Keratinocyte (primary cell): ENCODE measurements around the gene MRPS14. TPM values are rescaled to one million over a fixed set of nuclear protein-coding genes. Genes with fewer than 3 reads are reported as not detected.

Experiments used
- DNase-seq: peaks from one replicate; pipeline ENCODE4 v3.0.0-alpha.2; 2011; ENCODE audit warnings: low read depth, missing footprints, low spot score
- FAIRE-seq: peaks from 2 replicates; lab custom pipeline; 2011; peaks lifted over from hg19 to GRCh38; lab: Jason Lieb, UNC
- H2AFZ ChIP-seq: 2 replicates; pipeline ENCODE4 v1.6.0; 2012; ENCODE audit warnings: low read length, control low read depth, inconsistent platforms; ENCODE audit not compliant: control insufficient read depth
- H3K27ac ChIP-seq: 2 replicates; pipeline ENCODE4 v1.5.1; 2011; ENCODE audit warnings: low read length; ENCODE audit not compliant: control insufficient read depth, insufficient read depth
- H3K27me3 ChIP-seq: 3 replicates; pipeline ENCODE4 v1.6.0; 2011; ENCODE audit warnings: low read length; ENCODE audit not compliant: control insufficient read depth, insufficient read depth; ENCODE audit errors: extremely low read depth
- H3K36me3 ChIP-seq, 2 experiments: 2 replicates in 1 of 2; 3 replicates in 1 of 2; pipeline ENCODE4 v1.5.1; 2011; ENCODE audit warnings: low read length in 2 of 2, mild to moderate bottlenecking in 1 of 2; ENCODE audit not compliant: control insufficient read depth in 2 of 2, insufficient read depth in 2 of 2; ENCODE audit errors: extremely low read depth in 1 of 2
- H3K4me1 ChIP-seq: 3 replicates; pipeline ENCODE4 v1.5.1; 2011; ENCODE audit warnings: low read length; ENCODE audit not compliant: control insufficient read depth, insufficient read depth; ENCODE audit errors: extremely low read depth
- H3K4me2 ChIP-seq: 3 replicates; pipeline ENCODE4 v1.6.0; 2011; ENCODE audit warnings: low read depth, low read length; ENCODE audit not compliant: control insufficient read depth, insufficient read depth; ENCODE audit errors: extremely low read depth
- H3K4me3 ChIP-seq, 3 experiments: fragments of 200-600 bp in 1 of 3; sonication (generic) in 1 of 3; 2 replicates in 2 of 3; 3 replicates in 1 of 3; pipeline ENCODE4 v1.5.1; 2011 to 2016; ENCODE audit warnings: low read length in 3 of 3, mild to moderate bottlenecking in 3 of 3, control low read depth in 2 of 3, inconsistent platforms in 1 of 3, low read depth in 1 of 3, mixed read lengths in 1 of 3, mixed run types in 1 of 3, moderate library complexity in 1 of 3; ENCODE audit not compliant: control insufficient read depth in 2 of 3, insufficient read depth in 2 of 3; ENCODE audit errors: extremely low read depth in 1 of 3
- H3K79me2 ChIP-seq: 2 replicates; pipeline ENCODE4 v1.6.0; 2012; ENCODE audit warnings: low read length; ENCODE audit not compliant: control insufficient read depth, insufficient read depth
- H3K9ac ChIP-seq: 3 replicates; pipeline ENCODE4 v1.6.0; 2011; ENCODE audit warnings: low read length; ENCODE audit not compliant: control insufficient read depth, insufficient read depth; ENCODE audit errors: extremely low read depth
- H3K9me1 ChIP-seq: 3 replicates; pipeline ENCODE4 v1.6.0; 2011; ENCODE audit warnings: low read length; ENCODE audit not compliant: control insufficient read depth, insufficient read depth; ENCODE audit errors: extremely low read depth
- H3K9me3 ChIP-seq: 2 replicates; pipeline ENCODE4 v1.5.1; 2012; ENCODE audit warnings: low read depth, low read length; ENCODE audit not compliant: control insufficient read depth
- H4K20me1 ChIP-seq: 3 replicates; pipeline ENCODE4 v1.6.0; 2011; ENCODE audit warnings: low read length; ENCODE audit not compliant: control insufficient read depth, insufficient read depth; ENCODE audit errors: extremely low read depth
- CTCF ChIP-seq, 3 experiments: IDR thresholded peaks in 1 of 3; conservative IDR thresholded peaks in 1 of 3; optimal IDR thresholded peaks in 1 of 3; 2 replicates in 2 of 3; 3 replicates in 1 of 3; pipeline versions ENCODE3 to v1.5.1; 2011; ENCODE audit warnings: low read length in 3 of 3, mild to moderate bottlenecking in 3 of 3, moderate library complexity in 2 of 3, control low read depth in 1 of 3, inconsistent platforms in 1 of 3; ENCODE audit not compliant: insufficient read depth in 2 of 3; ENCODE audit errors: extremely low read depth in 1 of 3
- EZH2 ChIP-seq: IDR thresholded peaks from one replicate; pipeline ENCODE4 v1.6.1; 2012; ENCODE audit warnings: inconsistent platforms, mild to moderate bottlenecking, low read length, moderate library complexity
- dilution Hi-C: fragments of 300-500 bp; cut with MboI; formaldehyde crosslinking; loops from one replicate; pipeline ENCODE4 v1.7.0; 2020; ENCODE audit warnings: low sequenced_read_pairs; ENCODE audit not compliant: extremely low pct_ligation_motif_present
- polyA minus RNA-seq, 3 experiments: library from RNA; depleted of rRNA, polyadenylated mRNA; stranded (reverse); fragments of >200 nt; gene quantifications; 1 replicate in 1 of 3; 2 replicates in 1 of 3; 3 replicates in 1 of 3; pipeline ENCODE4 v1.2.3, GENCODE V29; 2011
- polyA plus RNA-seq, 5 experiments: library from polyadenylated mRNA; depleted of rRNA in 3 of 5; stranded (reverse) in 3 of 5; stranded (forward) in 1 of 5; unstranded in 1 of 5; fragments of >200 nt; gene quantifications; 1 replicate in 1 of 5; 2 replicates in 3 of 5; 3 replicates in 1 of 5; pipeline versions ENCODE4 v1.2.1 to v1.2.3, GENCODE V29; 2011 to 2012; ENCODE audit warnings: missing spikeins in 2 of 5, low read depth in 1 of 5, low replicate concordance in 1 of 5

MRPS14 gene
- polyA plus RNA-seq (19.2 to 35.2 TPM (median 25.4 TPM) in 3 replicates), polyA minus RNA-seq (3.5 to 12.2 TPM (median 9.6 TPM) in 3 replicates)
- 11.9 TPM for polyA plus RNA-seq (2011; ENCODE audit: low read depth)
- polyA plus RNA-seq (2011; cell fraction: cytosol; rRNA removed): 19.6 and 26.5 TPM in 2 replicates
- 18.2 and 21.3 TPM in 2 replicates for polyA plus RNA-seq (2011; cell fraction: nucleus; rRNA removed)
- polyA plus RNA-seq (2012; ENCODE audit: low replicate concordance): 22.6 and 23.2 TPM in 2 replicates
- polyA minus RNA-seq (2011; cell fraction: cytosol; rRNA and poly(A)+ RNA removed): 4.6 TPM
- polyA minus RNA-seq (2011; cell fraction: nucleus; rRNA and poly(A)+ RNA removed): 3.2 and 5.4 TPM in 2 replicates

GRCh38 chr1:175023043-175023921 is at the start of gene MRPS14:
Gene MRPS14, minus strand, starts transcription at chr1:175023425. Its CDS starts 17 bp downstream, at chr1:175023408.
- Histone ChIP-seq H3K4me1 (peaks cover 19% of the 10 kb centered on the region), H3K36me3 (peaks cover 0 to under 1% of the 10 kb centered on the region in 2 experiments), H3K9me1 (no peaks in the 10 kb centered on the region), H3K4me2 (peak within 1 kb of the TSS; percentile 74), H3K4me3 (peak within 1 kb of the TSS; percentile 58 to 94 (median 94)), H3K27ac (peak within 1 kb of the TSS; percentile 92), H3K27me3 (no peaks in the 10 kb centered on the region), H3K79me2 (peaks cover 32% of the 10 kb centered on the region), H3K9me3 (no peaks in the 10 kb centered on the region), H4K20me1 (no peaks in the 10 kb centered on the region), H3K9ac (peak within 1 kb of the TSS; percentile 95), H2AFZ (peak within 1 kb of the TSS; percentile 98)
- peak; percentile 85 for DNase-seq
- FAIRE-seq: peak; percentile 92
- dilution Hi-C loops: no loop called here
- TF ChIP-seq EZH2: no peak

GRCh38 chr1:175072099-175072951 is 49.1 kb upstream of the MRPS14 start:
- H2AFZ ChIP-seq: no peak overlapping the region
- H3K4me1 ChIP-seq: no peaks in the 10 kb centered on the region
- no peak overlapping the region for H3K9ac ChIP-seq
- H4K20me1 ChIP-seq: no peaks in the 10 kb centered on the region
- dilution Hi-C loops: no loop called here
- no peak overlapping the region for H3K4me3 ChIP-seq
- H3K9me3 ChIP-seq: no peaks in the 10 kb centered on the region
- H3K9me1 ChIP-seq: no peaks in the 10 kb centered on the region
- no peak overlapping the region for H3K4me2 ChIP-seq
- H3K36me3 ChIP-seq: no peaks in the 10 kb centered on the region
- no peak overlapping the region for H3K27ac ChIP-seq
- no peaks in the 10 kb centered on the region for H3K79me2 ChIP-seq
- no peak for DNase-seq
- FAIRE-seq: no peak
- TF ChIP-seq EZH2: no peak
- no peak for TF ChIP-seq CTCF (optimal IDR thresholded peaks at IDR 0.05 in 1 of 3, IDR thresholded peaks at IDR 0.05 in 1 of 3, conservative IDR thresholded peaks at IDR 0.05 in 1 of 3; ENCODE audit: extremely low read depth in 1 of 3, insufficient read depth in 2 of 3, low read length in 3 of 3)
- H3K27me3 ChIP-seq: peaks cover 23% of the 10 kb centered on the region
